ENCODE results near the gene SMARCD1.
"Not testable (repeated sequence)": the region's sequence is repeated elsewhere in the genome, so short reads cannot be mapped to it uniquely, and the experiment has no call there.

The SMARCD1 gene

GRCh38 chr12:50081096-50081808, 3.9 kb upstream of the SMARCD1 start:
- Histone ChIP-seq H3K27me3 (ENCODE audit: low read depth, low read length) (no peaks in the 10 kb centered on the region), H3K9me3 (ENCODE audit: control insufficient read depth in 1 of 2, low read length in 2 of 2) (no peaks in the 10 kb centered on the region), H3K36me3 (ENCODE audit: control insufficient read depth in 1 of 2, insufficient read depth in 2 of 2, low read length in 2 of 2) (peaks cover 0 to 3% of the 10 kb centered on the region in 2 donors), H3K4me3 (ENCODE audit: low read depth in 1 of 2, low read length in 2 of 2) (no peak overlapping the region), H3K27ac (ENCODE audit: low read length) (no peak overlapping the region), H3K4me1 (ENCODE audit: control insufficient read depth in 1 of 2, insufficient read depth in 2 of 2, low read length in 2 of 2) (peaks cover 0 to 7% of the 10 kb centered on the region in 2 donors)

- Histone ChIP-seq H3K27me3 (ENCODE audit: low read depth, low read length) (no peaks in the 10 kb centered on the region), H3K4me3 (ENCODE audit: low read depth in 1 of 2, low read length in 2 of 2) (no peak overlapping the region), H3K9me3 (ENCODE audit: control insufficient read depth in 1 of 2, low read length in 2 of 2) (no peaks in the 10 kb centered on the region), H3K27ac (ENCODE audit: low read length) (no peak overlapping the region), H3K4me1 (ENCODE audit: control insufficient read depth in 1 of 2, insufficient read depth in 2 of 2, low read length in 2 of 2) (peaks cover 0 to 7% of the 10 kb centered on the region in 2 donors), H3K36me3 (ENCODE audit: control insufficient read depth in 1 of 2, insufficient read depth in 2 of 2, low read length in 2 of 2) (peaks cover 2 to 15% of the 10 kb centered on the region in 2 donors)
Observed at GRCh38 chr12:50082644-50083043, 2.5 kb upstream of the SMARCD1 start.

- Histone ChIP-seq H3K4me1 (ENCODE audit: control insufficient read depth in 1 of 2, insufficient read depth in 2 of 2, low read length in 2 of 2) (peaks cover 0 to 7% of the 10 kb centered on the region in 2 donors), H3K27ac (ENCODE audit: low read length) (no peak overlapping the region), H3K36me3 (ENCODE audit: control insufficient read depth in 1 of 2, insufficient read depth in 2 of 2, low read length in 2 of 2) (peaks cover 9 to 21% of the 10 kb centered on the region in 2 donors), H3K9me3 (ENCODE audit: control insufficient read depth in 1 of 2, low read length in 2 of 2) (no peaks in the 10 kb centered on the region), H3K27me3 (ENCODE audit: low read depth, low read length) (no peaks in the 10 kb centered on the region), H3K4me3 (ENCODE audit: low read depth in 1 of 2, low read length in 2 of 2) (no peak overlapping the region)
Observed at GRCh38 chr12:50083301-50083700, 1.8 kb upstream of the SMARCD1 start.

- peak overlapping the region; percentile 71 to 92 for H3K4me3 ChIP-seq (ENCODE audit: low read depth in 1 of 2, low read length in 2 of 2)
- not testable (repeated sequence) for H3K27me3 ChIP-seq (ENCODE audit: low read depth, low read length); H3K9me3 ChIP-seq (ENCODE audit: control insufficient read depth in 1 of 2, low read length in 2 of 2); H3K4me1 ChIP-seq (ENCODE audit: control insufficient read depth in 1 of 2, insufficient read depth in 2 of 2, low read length in 2 of 2)
- H3K36me3 ChIP-seq (ENCODE audit: control insufficient read depth in 1 of 2, insufficient read depth in 2 of 2, low read length in 2 of 2), result peaks cover 18 to 29% of the 10 kb centered on the region in 2 donors
- peak overlapping the region; percentile 92 for H3K27ac ChIP-seq (ENCODE audit: low read length)
Observed at GRCh38 chr12:50084409-50084774, 750 bp upstream of the SMARCD1 start.

GRCh38 chr12:50085615-50086072, 502 bp downstream of the SMARCD1 start:
- peaks cover 28 to 41% of the 10 kb centered on the region in 2 donors for H3K36me3 ChIP-seq (ENCODE audit: control insufficient read depth in 1 of 2, insufficient read depth in 2 of 2, low read length in 2 of 2)
- H3K27me3 ChIP-seq (ENCODE audit: low read depth, low read length), result no peaks in the 10 kb centered on the region
- H3K9me3 ChIP-seq (ENCODE audit: control insufficient read depth in 1 of 2, low read length in 2 of 2), result no peaks in the 10 kb centered on the region
- peak overlapping the region; percentile 21 for H3K27ac ChIP-seq (ENCODE audit: low read length)
- peaks cover 5 to 7% of the 10 kb centered on the region in 2 donors for H3K4me1 ChIP-seq (ENCODE audit: control insufficient read depth in 1 of 2, insufficient read depth in 2 of 2, low read length in 2 of 2)
- peak overlapping the region; percentile 51 to 71 for H3K4me3 ChIP-seq (ENCODE audit: low read depth in 1 of 2, low read length in 2 of 2)

- H3K27ac ChIP-seq (ENCODE audit: low read length), result peak overlapping the region; percentile 21
- peaks cover 5 to 7% of the 10 kb centered on the region in 2 donors for H3K4me1 ChIP-seq (ENCODE audit: control insufficient read depth in 1 of 2, insufficient read depth in 2 of 2, low read length in 2 of 2)
- peak overlapping the region; percentile 51 to 71 for H3K4me3 ChIP-seq (ENCODE audit: low read depth in 1 of 2, low read length in 2 of 2)
Observed at GRCh38 chr12:50086148-50086547, 1.0 kb downstream of the SMARCD1 start.

GRCh38 chr12:50087151-50087550, 2.0 kb downstream of the SMARCD1 start:
- no peaks in the 10 kb centered on the region for H3K27me3 ChIP-seq (ENCODE audit: low read depth, low read length)
- H3K27ac ChIP-seq (ENCODE audit: low read length), result no peak overlapping the region
- peaks cover 5 to 7% of the 10 kb centered on the region in 2 donors for H3K4me1 ChIP-seq (ENCODE audit: control insufficient read depth in 1 of 2, insufficient read depth in 2 of 2, low read length in 2 of 2)
- H3K4me3 ChIP-seq (ENCODE audit: low read depth in 1 of 2, low read length in 2 of 2), result no peak overlapping the region
- H3K9me3 ChIP-seq (ENCODE audit: control insufficient read depth in 1 of 2, low read length in 2 of 2), result no peaks in the 10 kb centered on the region
- peaks cover 33 to 54% of the 10 kb centered on the region in 2 donors for H3K36me3 ChIP-seq (ENCODE audit: control insufficient read depth in 1 of 2, insufficient read depth in 2 of 2, low read length in 2 of 2)

More at GRCh38 chr12:50086148-50086547, 1.0 kb downstream of the SMARCD1 start:
- Histone ChIP-seq H3K36me3 (ENCODE audit: control insufficient read depth in 1 of 2, insufficient read depth in 2 of 2, low read length in 2 of 2) (peaks cover 28 to 46% of the 10 kb centered on the region in 2 donors), H3K9me3 (ENCODE audit: control insufficient read depth in 1 of 2, low read length in 2 of 2) (no peaks in the 10 kb centered on the region), H3K27me3 (ENCODE audit: low read depth, low read length) (no peaks in the 10 kb centered on the region)

- H3K9me3 ChIP-seq (ENCODE audit: control insufficient read depth in 1 of 2, low read length in 2 of 2), result no peaks in the 10 kb centered on the region
- no peak overlapping the region for H3K27ac ChIP-seq (ENCODE audit: low read length)
- peaks cover 5 to 7% of the 10 kb centered on the region in 2 donors for H3K4me1 ChIP-seq (ENCODE audit: control insufficient read depth in 1 of 2, insufficient read depth in 2 of 2, low read length in 2 of 2)
- no peaks in the 10 kb centered on the region for H3K27me3 ChIP-seq (ENCODE audit: low read depth, low read length)
- no peak overlapping the region for H3K4me3 ChIP-seq (ENCODE audit: low read depth in 1 of 2, low read length in 2 of 2)
- peaks cover 33 to 62% of the 10 kb centered on the region in 2 donors for H3K36me3 ChIP-seq (ENCODE audit: control insufficient read depth in 1 of 2, insufficient read depth in 2 of 2, low read length in 2 of 2)
Observed at GRCh38 chr12:50087995-50088394, 2.9 kb downstream of the SMARCD1 start.

- peaks cover 5 to 7% of the 10 kb centered on the region in 2 donors for H3K4me1 ChIP-seq (ENCODE audit: control insufficient read depth in 1 of 2, insufficient read depth in 2 of 2, low read length in 2 of 2)
- no peaks in the 10 kb centered on the region for H3K27me3 ChIP-seq (ENCODE audit: low read depth, low read length)
- peaks cover 33 to 69% of the 10 kb centered on the region in 2 donors for H3K36me3 ChIP-seq (ENCODE audit: control insufficient read depth in 1 of 2, insufficient read depth in 2 of 2, low read length in 2 of 2)
- no peak overlapping the region for H3K27ac ChIP-seq (ENCODE audit: low read length)
- no peak overlapping the region for H3K4me3 ChIP-seq (ENCODE audit: low read depth in 1 of 2, low read length in 2 of 2)
- H3K9me3 ChIP-seq (ENCODE audit: control insufficient read depth in 1 of 2, low read length in 2 of 2), result no peaks in the 10 kb centered on the region
Observed at GRCh38 chr12:50088577-50089335, 3.6 kb downstream of the SMARCD1 start.

GRCh38 chr12:50089730-50090129, 4.6 kb downstream of the SMARCD1 start:
- Histone ChIP-seq H3K4me3 (ENCODE audit: low read depth in 1 of 2, low read length in 2 of 2) (no peak overlapping the region), H3K4me1 (ENCODE audit: control insufficient read depth in 1 of 2, insufficient read depth in 2 of 2, low read length in 2 of 2) (peaks cover 5 to 7% of the 10 kb centered on the region in 2 donors), H3K36me3 (ENCODE audit: control insufficient read depth in 1 of 2, insufficient read depth in 2 of 2, low read length in 2 of 2) (peaks cover 40 to 77% of the 10 kb centered on the region in 2 donors), H3K27ac (ENCODE audit: low read length) (no peak overlapping the region), H3K27me3 (ENCODE audit: low read depth, low read length) (no peaks in the 10 kb centered on the region), H3K9me3 (ENCODE audit: control insufficient read depth in 1 of 2, low read length in 2 of 2) (no peaks in the 10 kb centered on the region)

GRCh38 chr12:50090391-50090790, 5.2 kb downstream of the SMARCD1 start:
- Histone ChIP-seq H3K27me3 (ENCODE audit: low read depth, low read length) (no peaks in the 10 kb centered on the region), H3K27ac (ENCODE audit: low read length) (no peak overlapping the region), H3K9me3 (ENCODE audit: control insufficient read depth in 1 of 2, low read length in 2 of 2) (no peaks in the 10 kb centered on the region), H3K36me3 (ENCODE audit: control insufficient read depth in 1 of 2, insufficient read depth in 2 of 2, low read length in 2 of 2) (peaks cover 46 to 84% of the 10 kb centered on the region in 2 donors), H3K4me3 (ENCODE audit: low read depth in 1 of 2, low read length in 2 of 2) (no peak overlapping the region), H3K4me1 (ENCODE audit: control insufficient read depth in 1 of 2, insufficient read depth in 2 of 2, low read length in 2 of 2) (peaks cover 5 to 7% of the 10 kb centered on the region in 2 donors)

All from muscle layer of duodenum (tissue), 2 donors.